Endothelial cell of umbilical vein (primary cell): ENCODE results near the gene CNST. TPM values are rescaled to one million over a fixed set of nuclear protein-coding genes. Genes with fewer than 3 reads are reported as not detected.

Source experiments
- BruUV-seq: library from RNA; stranded (reverse); fragments of 400-500 nt; replicated peaks from 2 replicates; lab custom pipeline; 2021; lab: Mats Ljungman, UMichigan
- CTCF ChIA-PET: fragments of 300-600, 350-600 bp; sonication (Branson Sonifier 250); formaldehyde crosslinking; loops from one replicate; lab custom pipeline; 2021; ENCODE audit warnings: antibody characterized with exemption, inconsistent platforms; lab: Charles Lee
- POLR2A ChIA-PET: fragments of 300-600, 350-600 bp; sonication (Branson Sonifier 250); formaldehyde crosslinking; loops from one replicate; lab custom pipeline; 2021; ENCODE audit warnings: antibody characterized with exemption, inconsistent platforms; lab: Charles Lee
- DNase-seq: peaks from one replicate; pipeline ENCODE4 v3.0.0-alpha.2; 2011; ENCODE audit warnings: low read depth, low spot score
- FAIRE-seq: peaks from 2 replicates; lab custom pipeline; 2011; peaks lifted over from hg19 to GRCh38; lab: Jason Lieb, UNC
- H2AFZ ChIP-seq: 2 replicates; pipeline ENCODE4 v1.6.0; 2012; ENCODE audit warnings: low read depth, low read length, control low read depth, inconsistent platforms
- H3K27ac ChIP-seq: 2 replicates; pipeline ENCODE4 v1.5.1; 2011; ENCODE audit warnings: low read depth, mild to moderate bottlenecking, control low read depth, low read length, moderate library complexity; ENCODE audit not compliant: insufficient read depth
- H3K27me3 ChIP-seq, 2 experiments: 2 replicates each; pipeline versions ENCODE4 v1.6.0 to v1.6.1; 2011; ENCODE audit warnings: low read length in 2 of 2, mixed read lengths in 1 of 2; ENCODE audit not compliant: control insufficient read depth in 2 of 2, insufficient read depth in 2 of 2
- H3K36me3 ChIP-seq, 2 experiments: 2 replicates in 1 of 2; 3 replicates in 1 of 2; pipeline ENCODE4 v1.5.1; 2011; ENCODE audit warnings: low read length in 2 of 2, mild to moderate bottlenecking in 1 of 2, moderate library complexity in 1 of 2; ENCODE audit not compliant: control insufficient read depth in 2 of 2, insufficient read depth in 2 of 2; ENCODE audit errors: extremely low read depth in 1 of 2
- H3K4me1 ChIP-seq: 3 replicates; pipeline ENCODE4 v1.5.1; 2011; ENCODE audit warnings: mild to moderate bottlenecking, low read length; ENCODE audit not compliant: control insufficient read depth, insufficient read depth; ENCODE audit errors: extremely low read depth
- H3K4me2 ChIP-seq: 2 replicates; pipeline ENCODE4 v1.6.1; 2011; ENCODE audit warnings: low read length, control low read depth, mixed read lengths; ENCODE audit not compliant: insufficient read depth
- H3K4me3 ChIP-seq, 3 experiments: fragments of 200-600 bp in 1 of 3; sonication (generic), shearing (Covaris generic) in 1 of 3; replicated peaks in 1 of 3; 2 replicates each; pipeline ENCODE4 v1.5.1; 2011 to 2016; ENCODE audit warnings: control low read depth in 3 of 3, low read length in 3 of 3, mild to moderate bottlenecking in 2 of 3, inconsistent platforms in 1 of 3, low read depth in 1 of 3, moderate library complexity in 1 of 3; ENCODE audit not compliant: insufficient read depth in 1 of 3
- H3K79me2 ChIP-seq: 2 replicates; pipeline ENCODE4 v1.6.0; 2012; ENCODE audit warnings: low read length, inconsistent platforms; ENCODE audit not compliant: control insufficient read depth, insufficient read depth
- H3K9ac ChIP-seq: replicated peaks from 2 replicates; pipeline ENCODE3; 2011; ENCODE audit warnings: low read length, control low read depth; ENCODE audit not compliant: insufficient read depth; ENCODE audit errors: extremely low read depth
- H3K9me1 ChIP-seq: replicated peaks from 3 replicates; pipeline ENCODE4 v1.6.0; 2011; ENCODE audit warnings: mild to moderate bottlenecking, low read length; ENCODE audit not compliant: control insufficient read depth, insufficient read depth; ENCODE audit errors: extremely low read depth
- H3K9me3 ChIP-seq: replicated peaks from 2 replicates; pipeline ENCODE4 v1.5.1; 2012; ENCODE audit warnings: low read length, inconsistent platforms; ENCODE audit not compliant: control insufficient read depth, insufficient read depth
- H4K20me1 ChIP-seq: replicated peaks from 2 replicates; pipeline ENCODE3; 2011; ENCODE audit warnings: mild to moderate bottlenecking, low read length; ENCODE audit not compliant: control insufficient read depth, insufficient read depth; ENCODE audit errors: extremely low read depth
- CTCF ChIP-seq, 2 donors: IDR thresholded peaks; 1 replicate in 1 of 2; 2 replicates in 1 of 2; pipeline ENCODE4 v1.5.1; 2011; ENCODE audit warnings: low read length in 2 of 2, mild to moderate bottlenecking in 2 of 2, moderate library complexity in 2 of 2, control low read depth in 1 of 2, inconsistent platforms in 1 of 2, low read depth in 1 of 2; ENCODE audit not compliant: insufficient read depth in 1 of 2; ENCODE audit errors: extremely low read depth in 1 of 2
- EZH2 ChIP-seq: IDR thresholded peaks from 2 replicates; pipeline ENCODE4 v1.6.1; 2012; ENCODE audit warnings: borderline replicate concordance, low read depth, mild to moderate bottlenecking, moderate library complexity, low read length, inconsistent platforms; ENCODE audit not compliant: severe bottlenecking
- FOS ChIP-seq: IDR thresholded peaks from 2 replicates; pipeline ENCODE4 v1.6.1; 2011; ENCODE audit warnings: mild to moderate bottlenecking, low read length, moderate library complexity, borderline replicate concordance; ENCODE audit not compliant: insufficient read depth
- GATA2 ChIP-seq: IDR thresholded peaks from 2 replicates; pipeline ENCODE4 v1.7.0; 2011; ENCODE audit warnings: low read depth, mild to moderate bottlenecking, moderate library complexity, mixed read lengths, low read length; ENCODE audit not compliant: insufficient read length, insufficient read depth
- JUN ChIP-seq: IDR thresholded peaks from 2 replicates; pipeline ENCODE4 v1.6.1; 2011; ENCODE audit warnings: borderline replicate concordance, low read depth; ENCODE audit not compliant: insufficient read length, insufficient read depth
- MAX ChIP-seq: IDR thresholded peaks from 2 replicates; pipeline ENCODE4 v1.6.1; 2011; ENCODE audit not compliant: insufficient read depth, insufficient read length
- MYC ChIP-seq: IDR thresholded peaks from one replicate; pipeline ENCODE4 v1.6.1; 2011; ENCODE audit warnings: mild to moderate bottlenecking, low read depth, low read length
- POLR2A ChIP-seq: IDR thresholded peaks from 2 replicates; pipeline ENCODE4 v1.6.1; 2012; ENCODE audit warnings: low read depth, mild to moderate bottlenecking, control low read depth, low read length
- POLR2AphosphoS5 ChIP-seq: IDR thresholded peaks from 2 replicates; pipeline ENCODE4 v1.6.1; 2012; ENCODE audit warnings: low read depth, mild to moderate bottlenecking, control low read depth, low read length, moderate library complexity; ENCODE audit not compliant: insufficient read depth
- dilution Hi-C: fragments of 300-500 bp; cut with MboI; formaldehyde crosslinking; loops from one replicate; pipeline ENCODE4 v1.15.0; 2019; ENCODE audit warnings: low sequenced_read_pairs; ENCODE audit not compliant: extremely low pct_ligation_motif_present
- intact Hi-C: fragments of 100-400 bp; cut with micrococcal nuclease; formaldehyde crosslinking; loops from one replicate; pipeline ENCODE4 v1.10.0; 2022
- polyA plus RNA-seq, 4 experiments: library from polyadenylated mRNA; depleted of rRNA in 3 of 4; stranded (reverse) in 3 of 4; unstranded in 1 of 4; fragments of >200 nt; gene quantifications; 2 replicates each; pipeline versions ENCODE4 v1.2.1 to v1.2.3, GENCODE V29; 2011 to 2012; ENCODE audit warnings: missing spikeins in 1 of 4
- total RNA-seq: library from RNA; stranded (reverse); gene quantifications from 2 replicates; pipeline ENCODE4 v1.2.3, GENCODE V29; 2021

Gene CNST
- total and polyA plus RNA-seq, 2 donors (not counting 3 experiments of a cell fraction or from before 2014, with no cell fraction given): 6.3 to 18.1 TPM

GRCh38 chr1:246631426-246631825, 65.2 kb downstream of the CNST start:
- no peaks in the 10 kb centered on the region for H3K79me2 ChIP-seq
- FAIRE-seq: peak; percentile 66
- no peak overlapping the region for H3K4me2 ChIP-seq
- H3K9ac ChIP-seq: no peak overlapping the region
- no peaks in the 10 kb centered on the region for H3K27me3 ChIP-seq
- H2AFZ ChIP-seq: no peak overlapping the region
- POLR2A ChIA-PET: no interaction called here
- CTCF ChIA-PET: no interaction called here
- no peak for DNase-seq
- no peaks in the 10 kb centered on the region for H4K20me1 ChIP-seq
- no peaks in the 10 kb centered on the region for H3K4me1 ChIP-seq
- no peaks in the 10 kb centered on the region for H3K36me3 ChIP-seq
- TF ChIP-seq MYC: no peak
- no peak for TF ChIP-seq EZH2
- no peak for TF ChIP-seq POLR2AphosphoS5
- TF ChIP-seq MAX: no peak
- TF ChIP-seq JUN: no peak
- no peak for TF ChIP-seq POLR2A
- TF ChIP-seq FOS: no peak
- TF ChIP-seq CTCF (IDR thresholded peaks at IDR 0.05; ENCODE audit: extremely low read depth in 1 of 2, insufficient read depth in 1 of 2, low read depth in 1 of 2, low read length in 2 of 2): no peak
- no peak for TF ChIP-seq GATA2
- H3K9me1 ChIP-seq: no peaks in the 10 kb centered on the region
- dilution Hi-C loops: no loop called here
- H3K4me3 ChIP-seq: no peak overlapping the region
- H3K9me3 ChIP-seq: no peaks in the 10 kb centered on the region
- no TSS peak for BruUV-seq
- H3K27ac ChIP-seq: no peak overlapping the region
- intact Hi-C loops: no loop called here
